Mesodermal cell (in vitro differentiated cells): ENCODE data around the gene DNAJC18.
A peak's percentile ranks its signal among the peaks of the same experiment; 100 is the strongest.
"Not testable (repeated sequence)": the region's sequence is repeated elsewhere in the genome, so short reads cannot be mapped to it uniquely, and the experiment has no call there.

Source experiments
- H3K27ac ChIP-seq: 2 replicates; pipeline ENCODE4 v1.7.0; 2013; ENCODE audit warnings: mild to moderate bottlenecking, low read depth, low read length, moderate library complexity; ENCODE audit not compliant: severe bottlenecking
- H3K36me3 ChIP-seq: 2 replicates; pipeline ENCODE4 v1.7.1; 2013; ENCODE audit warnings: mild to moderate bottlenecking, low read length, moderate library complexity; ENCODE audit not compliant: control insufficient read depth, insufficient read depth
- H3K4me1 ChIP-seq: one replicate; pipeline ENCODE4 v1.7.1; 2013; ENCODE audit warnings: mild to moderate bottlenecking, low read length; ENCODE audit not compliant: insufficient read depth, control insufficient read depth, poor library complexity, severe bottlenecking
- H3K4me3 ChIP-seq: 2 replicates; pipeline ENCODE4 v1.7.0; 2013; ENCODE audit warnings: low read length, control low read depth, mild to moderate bottlenecking; ENCODE audit not compliant: insufficient read depth, poor library complexity, severe bottlenecking; ENCODE audit errors: extremely low read depth
- H3K9me3 ChIP-seq: 2 replicates; pipeline ENCODE4 v1.7.1; 2013; ENCODE audit warnings: mild to moderate bottlenecking, low read length, moderate library complexity; ENCODE audit not compliant: control insufficient read depth
- WGBS, 2 experiments: methylation state at CpG; one replicate each; pipeline ENCODE4 v1.1.5; 2013; ENCODE audit warnings: missing lambda C conversion rate in 2 of 2; ENCODE audit not compliant: insufficient coverage in 2 of 2; 5-methylcytosine and 5-hydroxymethylcytosine counted together

Gene DNAJC18

GRCh38 chr5:139451176-139451575 lies 11.9 kb upstream of the DNAJC18 start:
- H3K27ac ChIP-seq = no peak overlapping the region
- H3K4me3 ChIP-seq = no peak overlapping the region
- H3K36me3 ChIP-seq = peaks cover 11% of the 10 kb centered on the region
- no peaks in the 10 kb centered on the region for H3K4me1 ChIP-seq
- no peaks in the 10 kb centered on the region for H3K9me3 ChIP-seq
- WGBS, 2 experiments = 94 to 100% methylated on average over 2 of the region's 2 CpGs

GRCh38 chr5:139446956-139447779 lies 7.8 kb upstream of the DNAJC18 start:
- Histone ChIP-seq H3K27ac (no peak overlapping the region), H3K9me3 (no peaks in the 10 kb centered on the region), H3K4me1 (peaks cover 17% of the 10 kb centered on the region), H3K4me3 (no peak overlapping the region), H3K36me3 (peaks cover 11% of the 10 kb centered on the region)
- 100% methylated on average over 1 to 2 of the region's 5 CpGs for WGBS, 2 experiments

GRCh38 chr5:139445325-139446170 lies 6.2 kb upstream of the DNAJC18 start:
- peaks cover 4% of the 10 kb centered on the region for H3K36me3 ChIP-seq
- H3K4me3 ChIP-seq = no peak overlapping the region
- 74 to 77% methylated on average over 6 to 7 of the region's 7 CpGs for WGBS, 2 experiments
- peak overlapping the region; percentile 29 for H3K27ac ChIP-seq
- H3K4me1 ChIP-seq = peaks cover 17% of the 10 kb centered on the region
- no peaks in the 10 kb centered on the region for H3K9me3 ChIP-seq

GRCh38 chr5:139443831-139444453 lies 4.6 kb upstream of the DNAJC18 start:
- H3K36me3 ChIP-seq = peaks cover 4% of the 10 kb centered on the region
- 67 to 100% methylated on average over 1 of the region's 4 CpGs for WGBS, 2 experiments
- H3K4me3 ChIP-seq = no peak overlapping the region
- no peaks in the 10 kb centered on the region for H3K9me3 ChIP-seq
- no peak overlapping the region for H3K27ac ChIP-seq
- H3K4me1 ChIP-seq = peaks cover 21% of the 10 kb centered on the region

GRCh38 chr5:139440416-139440815 lies 1.1 kb upstream of the DNAJC18 start:
- not testable (repeated sequence) for H3K9me3 ChIP-seq, H3K27ac ChIP-seq, H3K4me3 ChIP-seq
- Histone ChIP-seq H3K4me1 (peaks cover 21% of the 10 kb centered on the region), H3K36me3 (peaks cover 22% of the 10 kb centered on the region)
- 94 to 95% methylated on average over 15 to 17 of the region's 17 CpGs for WGBS, 2 experiments

- Histone ChIP-seq H3K4me1 (peaks cover 10% of the 10 kb centered on the region), H3K9me3 (no peaks in the 10 kb centered on the region), H3K27ac (no peak overlapping the region), H3K36me3 (peaks cover 37% of the 10 kb centered on the region), H3K4me3 (peak overlapping the region; percentile 71)
- WGBS, 2 experiments = 49 to 56% methylated on average over 8 of the region's 8 CpGs
Measured at GRCh38 chr5:139438707-139439012, 665 bp downstream of the DNAJC18 start.

- H3K36me3 ChIP-seq = peaks cover 48% of the 10 kb centered on the region
- H3K27ac ChIP-seq = no peak overlapping the region
- peaks cover 4% of the 10 kb centered on the region for H3K4me1 ChIP-seq
- H3K9me3 ChIP-seq = no peaks in the 10 kb centered on the region
- 80% methylated on average over 1 of the region's 3 CpGs; no CpG with 5 or more reads in 1 of the 2 experiments for WGBS, 2 experiments
- no peak overlapping the region for H3K4me3 ChIP-seq
Measured at GRCh38 chr5:139435676-139436075, 3.6 kb downstream of the DNAJC18 start.

GRCh38 chr5:139431706-139432105 lies 7.6 kb downstream of the DNAJC18 start:
- Histone ChIP-seq H3K27ac (no peak overlapping the region), H3K9me3 (no peaks in the 10 kb centered on the region), H3K4me1 (no peaks in the 10 kb centered on the region), H3K4me3 (no peak overlapping the region), H3K36me3 (peaks cover 61% of the 10 kb centered on the region)
- no CpG with 5 or more reads among the region's 1 CpG for WGBS, 2 experiments

GRCh38 chr5:139430015-139430414 lies 9.3 kb downstream of the DNAJC18 start:
- H3K4me1 ChIP-seq = peaks cover 5% of the 10 kb centered on the region
- no peaks in the 10 kb centered on the region for H3K9me3 ChIP-seq
- no peak overlapping the region for H3K4me3 ChIP-seq
- WGBS, 2 experiments = 100% methylated on average over 1 of the region's 2 CpGs; no CpG with 5 or more reads in 1 of the 2 experiments
- no peak overlapping the region for H3K27ac ChIP-seq
- peaks cover 61% of the 10 kb centered on the region for H3K36me3 ChIP-seq

- WGBS, 2 experiments = 97 to 98% methylated on average over 6 to 8 of the region's 8 CpGs
- Histone ChIP-seq H3K4me1 (peaks cover 5% of the 10 kb centered on the region), H3K36me3 (peaks cover 69% of the 10 kb centered on the region), H3K27ac (peak overlapping the region; percentile 45), H3K4me3 (no peak overlapping the region), H3K9me3 (no peaks in the 10 kb centered on the region)
Measured at GRCh38 chr5:139426203-139426885, 13.0 kb downstream of the DNAJC18 start.
